HEK293 (cell line): ENCODE results near the gene CACNA1C.

Experiments used
- CTCF ChIA-PET: fragments of 350-600 bp; formaldehyde crosslinking; extraction: SDS; loops from one replicate; lab custom pipeline; 2021; ENCODE audit warnings: antibody characterized with exemption; lab: Yijun Ruan, JAX
- POLR2A ChIA-PET: fragments of 300-600 bp; formaldehyde crosslinking; extraction: SDS; loops from one replicate; lab custom pipeline; 2020; ENCODE audit warnings: antibody characterized with exemption, inconsistent platforms; lab: Yijun Ruan, JAX
- H3K27ac ChIP-seq: fragments of 200-500 bp; sonication (Bioruptor generic); 2 replicates; pipeline ENCODE4 v1.5.1; 2014; ENCODE audit warnings: low read depth, low read length, control low read depth, inconsistent platforms; ENCODE audit errors: extremely low read depth
- H3K36me3 ChIP-seq, 2 experiments: fragments of 200-500 bp in 1 of 2; sonication (Bioruptor generic) in 1 of 2; 1 replicate in 1 of 2; 2 replicates in 1 of 2; pipeline ENCODE4 v1.5.1; 2014 to 2017; ENCODE audit warnings: inconsistent platforms in 2 of 2, low read length in 2 of 2; ENCODE audit not compliant: control insufficient read depth in 2 of 2, insufficient read depth in 1 of 2
- H3K4me1 ChIP-seq: fragments of 200-500 bp; sonication (Bioruptor generic); 2 replicates; pipeline ENCODE4 v1.5.1; 2014; ENCODE audit warnings: mild to moderate bottlenecking, low read length, inconsistent platforms; ENCODE audit not compliant: control insufficient read depth, insufficient read depth
- H3K4me3 ChIP-seq: 2 replicates; pipeline ENCODE4 v1.5.1; 2011; ENCODE audit warnings: low read depth, mild to moderate bottlenecking, control low read depth, low read length, moderate library complexity
- H3K9me3 ChIP-seq: fragments of 200-500 bp; sonication (Bioruptor generic); 2 replicates; pipeline ENCODE4 v1.5.1; 2014; ENCODE audit warnings: low read depth, low read length, inconsistent platforms; ENCODE audit not compliant: control insufficient read depth, insufficient read depth
- ATF2 ChIP-seq: fragments of 450-650 bp; formaldehyde crosslinking; IDR thresholded peaks from 2 replicates; pipeline ENCODE4 v1.5.1; 2016; ENCODE audit warnings: missing biosample characterization, missing genetic modification characterization, low read depth
- BCL11A ChIP-seq: fragments of 450-650 bp; formaldehyde crosslinking; IDR thresholded peaks from 2 replicates; pipeline ENCODE4 v1.5.1; 2016; ENCODE audit warnings: low read depth, missing biosample characterization, missing genetic modification characterization
- GLI4 ChIP-seq: fragments of 450-650 bp; formaldehyde crosslinking; IDR thresholded peaks from 2 replicates; pipeline ENCODE4 v1.5.1; 2016; ENCODE audit warnings: missing biosample characterization, missing genetic modification characterization
- MZF1 ChIP-seq: fragments of 450-650 bp; formaldehyde crosslinking; IDR thresholded peaks from 2 replicates; pipeline ENCODE4 v1.5.1; 2017; ENCODE audit warnings: missing biosample characterization, missing genetic modification characterization, borderline replicate concordance
- OSR2 ChIP-seq: fragments of 450-650 bp; formaldehyde crosslinking; IDR thresholded peaks from 2 replicates; pipeline ENCODE4 v1.5.1; 2016; ENCODE audit warnings: missing biosample characterization, missing genetic modification characterization
- SCRT1 ChIP-seq: fragments of 450-650 bp; formaldehyde crosslinking; IDR thresholded peaks from 2 replicates; pipeline ENCODE4 v1.5.1; 2016; ENCODE audit warnings: missing biosample characterization, missing genetic modification characterization, borderline replicate concordance
- SP2 ChIP-seq: fragments of 450-650 bp; formaldehyde crosslinking; IDR thresholded peaks from 2 replicates; pipeline ENCODE4 v1.5.1; 2016; ENCODE audit warnings: missing biosample characterization, missing genetic modification characterization
- SP3 ChIP-seq: fragments of 450-650 bp; formaldehyde crosslinking; IDR thresholded peaks from 2 replicates; pipeline ENCODE4 v1.5.1; 2016; ENCODE audit warnings: missing biosample characterization, missing genetic modification characterization
- SP7 ChIP-seq: fragments of 450-650 bp; formaldehyde crosslinking; IDR thresholded peaks from 2 replicates; pipeline ENCODE4 v1.5.1; 2016; ENCODE audit warnings: missing biosample characterization, missing genetic modification characterization
- ZBTB1 ChIP-seq: fragments of 450-650 bp; formaldehyde crosslinking; IDR thresholded peaks from 2 replicates; pipeline ENCODE4 v1.5.1; 2016; ENCODE audit warnings: missing biosample characterization, missing genetic modification characterization
- ZBTB10 ChIP-seq: fragments of 450-650 bp; formaldehyde crosslinking; IDR thresholded peaks from 2 replicates; pipeline ENCODE4 v1.5.1; 2016; ENCODE audit warnings: missing biosample characterization, missing genetic modification characterization
- ZFP37 ChIP-seq: fragments of 450-650 bp; formaldehyde crosslinking; IDR thresholded peaks from 2 replicates; pipeline ENCODE4 v1.5.1; 2016; ENCODE audit warnings: missing biosample characterization, missing genetic modification characterization
- ZIC2 ChIP-seq: fragments of 450-650 bp; formaldehyde crosslinking; IDR thresholded peaks from 2 replicates; pipeline ENCODE4 v1.5.1; 2016; ENCODE audit warnings: missing biosample characterization, missing genetic modification characterization
- ZNF16 ChIP-seq: fragments of 450-650 bp; formaldehyde crosslinking; IDR thresholded peaks from 2 replicates; pipeline ENCODE4 v1.5.1; 2016; ENCODE audit warnings: low read depth, missing biosample characterization, missing genetic modification characterization
- ZNF174 ChIP-seq: fragments of 450-650 bp; formaldehyde crosslinking; IDR thresholded peaks from 2 replicates; pipeline ENCODE4 v1.5.0; 2017; ENCODE audit warnings: missing biosample characterization, mild to moderate bottlenecking, missing genetic modification characterization
- ZNF2 ChIP-seq: fragments of 450-650 bp; formaldehyde crosslinking; IDR thresholded peaks from 2 replicates; pipeline ENCODE4 v1.5.1; 2016; ENCODE audit warnings: missing biosample characterization, missing genetic modification characterization
- ZNF211 ChIP-seq: fragments of 450-650 bp; formaldehyde crosslinking; IDR thresholded peaks from 2 replicates; pipeline ENCODE4 v1.5.1; 2016; ENCODE audit warnings: low read depth, missing biosample characterization, missing genetic modification characterization
- ZNF341 ChIP-seq: fragments of 450-650 bp; formaldehyde crosslinking; IDR thresholded peaks from 2 replicates; pipeline ENCODE4; 2016; ENCODE audit warnings: low read depth, missing biosample characterization, missing genetic modification characterization
- ZNF501 ChIP-seq: fragments of 450-650 bp; formaldehyde crosslinking; IDR thresholded peaks from 2 replicates; pipeline ENCODE4 v1.5.1; 2016; ENCODE audit warnings: missing biosample characterization, missing genetic modification characterization
- ZNF518A ChIP-seq: fragments of 450-650 bp; formaldehyde crosslinking; conservative IDR thresholded peaks from 2 replicates; pipeline ENCODE4 v1.5.1; 2016; ENCODE audit warnings: low read depth, missing biosample characterization, missing genetic modification characterization
- ZNF654 ChIP-seq: fragments of 450-650 bp; formaldehyde crosslinking; IDR thresholded peaks from 2 replicates; pipeline ENCODE4 v1.5.1; 2016; ENCODE audit warnings: low read depth, missing biosample characterization, missing genetic modification characterization
- ZNF777 ChIP-seq: fragments of 450-650 bp; formaldehyde crosslinking; IDR thresholded peaks from 2 replicates; pipeline ENCODE4 v1.5.1; 2017; ENCODE audit warnings: missing biosample characterization, missing genetic modification characterization, borderline replicate concordance
- TF ChIP-seq, protein P1 (sequence below): fragments of 450-650 bp; formaldehyde crosslinking; IDR thresholded peaks from 2 replicates; pipeline ENCODE4 v1.5.1; 2017; ENCODE audit warnings: missing biosample characterization, missing genetic modification characterization
- TF ChIP-seq, protein P2 (sequence below): fragments of 450-650 bp; formaldehyde crosslinking; IDR thresholded peaks from 2 replicates; pipeline ENCODE4 v1.5.1; 2016; ENCODE audit warnings: missing biosample characterization, missing genetic modification characterization
- TF ChIP-seq, protein P3 (sequence below): fragments of 450-650 bp; formaldehyde crosslinking; IDR thresholded peaks from 2 replicates; pipeline ENCODE4 v1.5.1; 2017; ENCODE audit warnings: missing biosample characterization, missing genetic modification characterization

Gene CACNA1C

DNA sequence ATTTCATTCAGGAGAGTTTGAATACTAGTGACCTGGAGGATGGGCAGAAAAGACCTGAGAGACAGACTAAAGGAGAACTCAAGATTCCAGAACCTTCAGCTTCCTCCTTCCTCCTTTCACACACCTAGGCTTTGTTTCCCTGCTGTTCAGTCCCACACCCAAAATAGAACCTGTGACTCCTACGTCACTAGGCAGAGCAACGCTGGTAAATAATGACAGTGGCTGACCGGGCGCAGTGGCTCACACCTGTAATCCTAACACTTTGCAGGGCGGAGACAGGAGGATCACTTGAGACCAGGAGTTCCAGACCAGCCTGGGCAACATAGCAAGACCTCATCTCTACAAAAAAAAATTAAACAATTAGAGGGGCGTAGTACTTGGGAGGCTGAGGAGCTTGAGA lies 575.6 kb downstream of the CACNA1C start:
- no peak for TF ChIP-seq ZNF174 (tag by site-specific recombination)
- TF ChIP-seq ZBTB1 (tag by site-specific recombination), result no peak
- TF ChIP-seq, protein P1, sequence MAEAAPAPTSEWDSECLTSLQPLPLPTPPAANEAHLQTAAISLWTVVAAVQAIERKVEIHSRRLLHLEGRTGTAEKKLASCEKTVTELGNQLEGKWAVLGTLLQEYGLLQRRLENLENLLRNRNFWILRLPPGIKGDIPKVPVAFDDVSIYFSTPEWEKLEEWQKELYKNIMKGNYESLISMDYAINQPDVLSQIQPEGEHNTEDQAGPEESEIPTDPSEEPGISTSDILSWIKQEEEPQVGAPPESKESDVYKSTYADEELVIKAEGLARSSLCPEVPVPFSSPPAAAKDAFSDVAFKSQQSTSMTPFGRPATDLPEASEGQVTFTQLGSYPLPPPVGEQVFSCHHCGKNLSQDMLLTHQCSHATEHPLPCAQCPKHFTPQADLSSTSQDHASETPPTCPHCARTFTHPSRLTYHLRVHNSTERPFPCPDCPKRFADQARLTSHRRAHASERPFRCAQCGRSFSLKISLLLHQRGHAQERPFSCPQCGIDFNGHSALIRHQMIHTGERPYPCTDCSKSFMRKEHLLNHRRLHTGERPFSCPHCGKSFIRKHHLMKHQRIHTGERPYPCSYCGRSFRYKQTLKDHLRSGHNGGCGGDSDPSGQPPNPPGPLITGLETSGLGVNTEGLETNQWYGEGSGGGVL, result no peak
- no peak for TF ChIP-seq ATF2
- no peak for TF ChIP-seq GLI4
- no peak for TF ChIP-seq OSR2 (tag by site-specific recombination)
- no peak for TF ChIP-seq SP2 (tag by site-specific recombination)
- TF ChIP-seq ZIC2 (tag by site-specific recombination), result no peak
- TF ChIP-seq ZNF654 (tag by site-specific recombination), result no peak
- no peak for TF ChIP-seq SP7
- no peaks in the 10 kb centered on the region for H3K4me1 ChIP-seq
- CTCF ChIA-PET, result no interaction called here

DNA sequence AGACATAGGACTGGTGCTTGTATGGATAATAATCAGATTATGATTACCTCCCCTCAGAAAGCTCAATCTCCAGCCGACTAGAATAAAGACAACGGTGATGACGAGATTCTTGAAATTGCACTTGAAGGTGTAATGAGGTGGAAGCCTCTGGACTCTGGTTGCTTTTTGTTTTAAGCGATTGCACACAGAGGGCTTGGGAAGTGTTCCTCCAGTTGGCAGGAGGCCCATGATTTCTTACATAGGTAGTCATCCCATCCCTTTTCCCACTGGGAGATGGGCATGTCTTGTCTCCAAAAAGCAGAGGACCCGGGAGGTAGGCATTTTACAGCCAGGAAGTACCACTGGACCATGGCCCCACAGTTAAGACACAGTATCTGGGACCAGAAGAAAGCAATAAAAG lies 576.3 kb downstream of the CACNA1C start:
- Histone ChIP-seq H3K9me3 (no peaks in the 10 kb centered on the region), H3K36me3 (no peaks in the 10 kb centered on the region), H3K27ac (no peak overlapping the region), H3K4me1 (no peaks in the 10 kb centered on the region), H3K4me3 (no peak overlapping the region)
- POLR2A ChIA-PET, result no interaction called here
- CTCF ChIA-PET, result no interaction called here
- TF ChIP-seq ZNF2, result no peak
- TF ChIP-seq, protein P2, sequence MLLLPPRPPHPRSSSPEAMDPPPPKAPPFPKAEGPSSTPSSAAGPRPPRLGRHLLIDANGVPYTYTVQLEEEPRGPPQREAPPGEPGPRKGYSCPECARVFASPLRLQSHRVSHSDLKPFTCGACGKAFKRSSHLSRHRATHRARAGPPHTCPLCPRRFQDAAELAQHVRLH (tag by site-specific recombination), result no peak
- TF ChIP-seq ZFP37 (tag by site-specific recombination), result no peak
- TF ChIP-seq MZF1 (tag by site-specific recombination), result no peak
- no peak for TF ChIP-seq ZNF501 (tag by site-specific recombination)
- no peak for TF ChIP-seq ZNF16 (tag by site-specific recombination)
- no peak for TF ChIP-seq SP3
- TF ChIP-seq ZNF211 (tag by site-specific recombination), result no peak
- TF ChIP-seq SCRT1, result no peak
- no peak for TF ChIP-seq ZBTB10 (tag by site-specific recombination)
- TF ChIP-seq, protein P3, sequence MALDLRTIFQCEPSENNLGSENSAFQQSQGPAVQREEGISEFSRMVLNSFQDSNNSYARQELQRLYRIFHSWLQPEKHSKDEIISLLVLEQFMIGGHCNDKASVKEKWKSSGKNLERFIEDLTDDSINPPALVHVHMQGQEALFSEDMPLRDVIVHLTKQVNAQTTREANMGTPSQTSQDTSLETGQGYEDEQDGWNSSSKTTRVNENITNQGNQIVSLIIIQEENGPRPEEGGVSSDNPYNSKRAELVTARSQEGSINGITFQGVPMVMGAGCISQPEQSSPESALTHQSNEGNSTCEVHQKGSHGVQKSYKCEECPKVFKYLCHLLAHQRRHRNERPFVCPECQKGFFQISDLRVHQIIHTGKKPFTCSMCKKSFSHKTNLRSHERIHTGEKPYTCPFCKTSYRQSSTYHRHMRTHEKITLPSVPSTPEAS (tag by site-specific recombination), result no peak
- no peak for TF ChIP-seq ZNF777 (tag by site-specific recombination)
- no peak for TF ChIP-seq ZNF341 (tag by site-specific recombination)
- TF ChIP-seq ZNF518A (tag by site-specific recombination), result no peak
- TF ChIP-seq BCL11A, result no peak

More for the DNA sequence above, 575.6 kb downstream of the CACNA1C start:
- POLR2A ChIA-PET, result no interaction called here
- no peaks in the 10 kb centered on the region for H3K9me3 ChIP-seq
- no peak overlapping the region for H3K4me3 ChIP-seq
- no peak overlapping the region for H3K27ac ChIP-seq
- no peaks in the 10 kb centered on the region for H3K36me3 ChIP-seq
